Activated naive CD8-positive, alpha-beta T cell treated with anti-CD3 and anti-CD28 coated beads, Interleukin-2, amount 50 U/mL, for 16 hours (primary cell): ENCODE measurements around the gene ZNF384.
"Not testable (repeated sequence)": the region's sequence is repeated elsewhere in the genome, so short reads cannot be mapped to it uniquely, and the experiment has no call there.

Experiments
- DNase-seq: peaks from one replicate; pipeline ENCODE4 v3.0.0-alpha.2; 2020; ENCODE audit warnings: low read depth, low spot score

ZNF384 gene

DNA sequence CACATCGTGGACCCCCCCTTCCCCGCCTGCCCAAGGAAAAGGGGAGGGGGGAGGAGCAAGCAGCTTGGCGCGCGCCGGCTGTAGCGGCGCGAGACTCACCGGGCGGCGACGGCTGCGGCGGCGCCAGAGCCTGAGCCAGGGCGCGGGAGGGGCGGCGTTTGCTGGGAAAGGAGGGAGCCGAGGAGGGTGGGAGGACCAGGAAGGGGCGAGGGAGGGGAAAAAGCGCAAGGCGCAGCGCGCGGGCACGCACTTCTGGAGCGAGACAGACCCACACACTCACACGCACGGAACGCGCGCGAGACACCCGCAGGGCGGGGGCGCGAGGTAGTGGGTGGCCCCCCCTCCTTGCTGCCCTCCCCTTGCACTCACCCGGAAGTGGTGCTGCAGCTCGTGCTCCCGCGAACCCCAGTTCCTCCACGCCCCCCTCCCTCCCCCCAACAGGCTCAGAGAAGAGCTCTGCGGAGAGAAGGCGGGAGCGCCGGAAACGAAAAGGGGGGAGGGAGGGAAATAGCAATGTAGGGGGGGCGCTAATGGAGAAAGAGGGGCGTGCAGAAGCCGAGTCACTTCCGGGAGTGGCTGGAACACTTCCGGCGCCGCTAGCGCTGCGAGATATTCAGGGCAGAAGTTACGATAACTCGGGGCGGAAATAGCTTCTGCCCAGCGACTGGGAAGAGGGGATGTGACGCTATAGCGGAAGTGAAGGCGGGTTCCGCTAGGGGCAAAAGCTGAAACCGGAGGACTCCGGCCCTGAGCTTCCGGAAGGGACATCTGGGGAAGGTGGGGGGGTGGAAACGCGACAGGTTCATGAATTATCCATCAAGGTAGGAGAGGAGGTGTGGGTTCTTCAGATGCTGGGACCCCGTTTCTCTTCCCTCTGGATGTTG lies at the start of gene ZNF384:
Gene ZNF384, minus strand, starts transcription at position 377 of the 884 bp plus-strand sequence. CDS start 9,855 bp downstream, outside the sequence.
- peak; percentile 85 for DNase-seq

DNA sequence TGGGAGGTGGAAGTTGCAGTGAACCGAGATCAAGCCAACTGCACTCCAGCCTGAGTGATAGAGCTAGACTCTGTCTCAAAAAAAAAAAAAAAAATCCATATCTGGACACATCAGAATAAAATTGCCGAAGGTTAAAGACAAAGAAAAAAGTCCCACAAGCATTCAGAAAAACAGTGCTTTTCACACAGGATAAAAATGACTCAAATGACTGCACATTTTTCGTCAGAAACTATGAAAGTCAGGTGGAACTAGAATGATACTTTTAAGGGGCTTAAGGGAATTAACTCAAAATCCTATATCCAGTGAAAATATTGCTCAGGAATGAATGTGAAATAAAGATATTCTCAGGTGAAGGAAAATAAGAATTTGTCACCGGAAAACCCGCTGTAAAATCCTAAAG lies 47.6 kb upstream of the ZNF384 start:
- no peak for DNase-seq

DNA sequence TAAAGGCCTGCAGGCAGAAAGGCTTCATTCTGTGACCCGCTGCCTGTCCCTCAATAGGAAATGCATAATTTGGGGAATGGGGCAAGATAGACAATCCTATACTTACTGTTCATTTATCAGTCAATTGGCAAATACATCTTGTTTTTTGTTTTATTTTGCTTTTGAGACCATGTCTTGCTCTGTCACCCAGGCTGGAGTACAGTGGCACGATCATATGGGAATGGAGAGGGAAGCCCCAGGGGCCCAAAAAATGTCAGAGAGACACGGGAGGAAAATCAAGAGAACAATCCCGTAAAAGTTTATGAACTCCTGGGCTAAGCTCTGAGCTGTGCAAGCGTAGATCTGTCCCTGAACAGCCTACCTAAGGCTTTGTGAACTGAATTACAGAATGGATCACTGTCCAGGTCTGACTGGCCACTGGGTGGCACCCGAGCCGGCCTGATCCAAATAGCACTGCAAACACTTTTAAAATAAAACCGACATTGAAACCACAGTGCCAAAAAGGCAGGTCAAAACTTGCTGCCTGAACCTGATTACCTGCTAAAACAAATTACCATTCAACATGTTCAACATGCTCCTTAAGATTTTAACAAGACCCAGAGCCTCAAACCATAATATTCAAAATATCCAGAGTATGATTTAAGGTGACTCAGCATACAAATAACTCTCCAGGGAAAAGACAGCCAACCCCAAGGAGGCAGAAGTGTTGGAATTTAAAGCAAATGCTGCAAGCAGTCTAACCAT lies 46.4 kb upstream of the ZNF384 start:
- no peak for DNase-seq

- DNase-seq = no peak
Observed at GRCh38 chr12:6734506-6735387, 45.6 kb upstream of the ZNF384 start.

DNA sequence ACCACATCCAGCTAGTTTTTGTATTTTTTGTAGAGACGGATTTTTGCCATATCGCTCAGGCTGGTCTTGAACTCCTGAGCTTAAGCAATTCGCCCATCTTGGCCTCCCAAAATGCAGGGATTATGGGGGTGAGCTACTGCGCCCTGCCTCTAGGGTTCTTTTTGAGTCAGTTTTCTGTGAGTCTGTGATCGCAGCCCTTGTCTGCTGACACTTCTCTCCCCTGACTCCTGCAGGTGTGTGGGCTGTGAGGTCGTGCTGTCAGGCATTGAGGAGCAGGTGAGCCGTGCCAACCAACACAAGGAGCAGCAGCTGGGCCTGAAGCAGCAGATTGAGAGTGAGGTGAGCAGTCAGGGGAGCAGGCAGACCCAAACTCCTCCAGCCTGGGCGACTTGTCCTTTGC lies 41.0 kb upstream of the ZNF384 start:
- DNase-seq = no peak

- DNase-seq = no peak
Observed at GRCh38 chr12:6729186-6729585, 40.0 kb upstream of the ZNF384 start.

DNA sequence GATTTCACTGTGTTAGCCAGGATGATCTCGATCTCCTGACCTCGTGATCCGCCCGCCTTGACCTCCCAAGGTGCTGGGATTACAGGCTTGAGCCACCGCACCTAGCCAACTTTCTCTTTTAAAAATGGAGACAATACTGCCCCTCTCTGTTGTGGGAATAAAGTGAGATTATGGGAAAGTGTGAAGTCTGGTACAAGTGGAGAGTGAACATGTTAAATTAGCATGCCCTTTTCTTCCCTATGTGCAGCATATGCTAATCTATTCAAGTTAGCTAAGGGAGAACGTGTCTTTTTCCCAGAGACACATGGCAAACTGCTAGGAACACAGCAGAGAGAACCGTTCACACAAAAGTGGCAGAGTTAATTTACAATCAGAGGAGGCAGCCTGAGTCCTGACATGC lies 36.2 kb upstream of the ZNF384 start:
- DNase-seq = no peak

DNA sequence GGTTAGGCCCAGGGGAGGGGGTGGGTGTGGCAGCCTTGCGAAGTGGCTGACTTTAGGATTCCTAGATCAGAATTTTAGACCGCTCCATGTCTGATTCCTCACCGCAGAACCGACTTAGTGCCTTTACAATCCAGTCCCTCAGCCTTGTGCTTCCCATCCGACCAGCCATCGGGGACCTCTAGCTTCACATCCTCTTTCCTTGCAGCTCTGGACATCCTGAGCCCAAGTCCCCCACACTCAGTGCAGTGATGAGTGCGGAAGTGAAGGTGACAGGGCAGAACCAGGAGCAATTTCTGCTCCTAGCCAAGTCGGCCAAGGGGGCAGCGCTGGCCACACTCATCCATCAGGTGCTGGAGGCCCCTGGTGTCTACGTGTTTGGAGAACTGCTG lies 35.2 kb upstream of the ZNF384 start:
- no peak for DNase-seq

GRCh38 chr12:6723607-6724408 lies 34.6 kb upstream of the ZNF384 start, which contains the start of gene COPS7A:
Gene COPS7A (plus strand): TSS chr12:6724046. CDS start chr12:6724657, 611 bp downstream.
- DNase-seq = peak; percentile 92

GRCh38 chr12:6722863-6723262 lies 33.7 kb upstream of the ZNF384 start:
- no peak for DNase-seq

DNA sequence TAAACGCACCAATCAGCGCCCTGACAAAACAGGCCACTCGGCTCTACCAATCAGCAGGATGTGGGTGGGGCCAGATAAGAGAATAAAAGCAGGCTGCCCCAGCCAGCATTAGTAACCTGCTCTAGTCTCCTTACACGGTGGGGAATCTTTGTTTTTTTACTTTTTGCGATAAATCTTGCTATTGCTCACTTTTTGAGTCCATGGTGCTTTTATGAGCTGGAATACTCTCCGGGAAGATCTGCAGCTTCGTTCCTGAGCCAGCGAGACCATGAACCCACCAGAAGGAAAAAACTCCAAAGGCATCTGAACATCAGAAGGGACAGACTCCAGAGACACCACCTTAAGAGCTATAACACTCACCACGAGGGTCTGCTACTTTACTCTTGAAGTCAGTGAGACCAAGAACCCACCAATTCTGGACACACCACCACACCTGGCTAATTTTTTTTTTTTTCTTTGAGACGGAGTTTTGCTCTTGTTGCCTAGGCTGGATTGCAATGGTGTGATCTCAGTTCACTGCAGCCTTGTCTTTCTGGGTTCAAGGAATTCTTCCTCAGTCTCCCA lies 27.8 kb upstream of the ZNF384 start:
- no peak for DNase-seq

DNA sequence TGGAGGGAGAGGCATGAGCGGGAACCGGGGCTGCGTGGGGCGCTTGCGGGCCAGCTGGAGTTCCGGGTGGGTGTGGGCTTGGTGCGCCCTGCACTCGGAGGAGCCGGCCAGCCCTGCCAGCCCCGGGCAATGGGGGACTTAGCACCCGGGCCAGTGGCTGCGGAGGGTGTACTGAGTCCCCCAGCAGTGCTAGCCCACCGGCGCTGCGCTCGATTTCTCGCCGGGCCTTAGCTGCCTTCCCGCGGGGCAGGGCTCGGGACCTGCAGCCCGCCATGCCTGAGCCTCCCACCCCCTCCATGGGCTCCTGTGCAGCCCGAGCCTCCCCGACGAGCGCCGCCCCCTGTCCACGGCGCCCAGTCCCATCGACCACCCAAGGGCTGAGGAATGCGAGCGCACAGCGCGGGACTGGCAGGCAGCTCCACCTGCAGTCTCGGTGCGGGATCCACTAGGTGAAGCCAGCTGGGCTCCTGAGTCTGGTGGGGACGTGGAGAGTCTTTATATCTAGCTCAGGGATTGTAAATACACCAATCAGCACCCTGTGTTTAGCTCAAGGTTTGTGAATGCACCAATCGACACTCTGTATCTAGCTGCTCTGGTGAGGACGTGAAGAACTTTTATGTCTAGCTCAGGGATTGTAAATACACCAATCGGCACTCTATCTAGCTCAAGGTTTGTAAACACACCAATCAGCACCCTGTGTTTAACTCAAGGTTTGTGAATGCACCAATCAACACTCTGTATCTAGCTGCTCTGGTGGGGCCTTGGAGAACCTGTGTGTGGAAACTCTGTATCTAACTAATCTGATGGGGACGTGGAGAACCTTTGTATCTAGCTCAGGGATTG lies 27.1 kb upstream of the ZNF384 start:
- DNase-seq = not testable (repeated sequence)

- DNase-seq = no peak
Observed at GRCh38 chr12:6708960-6709394, 19.8 kb upstream of the ZNF384 start.

DNA sequence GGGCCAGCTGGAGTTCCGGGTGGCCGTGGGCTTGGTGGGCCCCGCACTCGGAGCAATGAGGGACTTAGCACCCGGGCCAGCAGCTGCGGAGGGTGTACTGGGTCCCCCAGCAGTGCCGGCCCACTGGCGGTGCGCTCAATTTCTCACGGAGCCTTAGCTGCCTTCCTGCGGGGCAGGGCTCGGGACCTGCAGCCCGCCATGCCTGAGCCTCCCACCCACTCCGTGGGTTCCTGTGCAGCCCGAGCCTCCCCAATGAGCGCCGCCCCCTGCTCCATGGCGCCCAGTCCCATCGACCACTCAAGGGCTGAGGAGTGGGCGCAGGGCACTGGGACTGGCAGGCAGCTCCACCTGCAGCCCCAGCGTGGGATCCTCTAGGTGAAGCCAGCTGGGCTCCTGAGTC lies 19.2 kb upstream of the ZNF384 start:
- not testable (repeated sequence) for DNase-seq

DNA sequence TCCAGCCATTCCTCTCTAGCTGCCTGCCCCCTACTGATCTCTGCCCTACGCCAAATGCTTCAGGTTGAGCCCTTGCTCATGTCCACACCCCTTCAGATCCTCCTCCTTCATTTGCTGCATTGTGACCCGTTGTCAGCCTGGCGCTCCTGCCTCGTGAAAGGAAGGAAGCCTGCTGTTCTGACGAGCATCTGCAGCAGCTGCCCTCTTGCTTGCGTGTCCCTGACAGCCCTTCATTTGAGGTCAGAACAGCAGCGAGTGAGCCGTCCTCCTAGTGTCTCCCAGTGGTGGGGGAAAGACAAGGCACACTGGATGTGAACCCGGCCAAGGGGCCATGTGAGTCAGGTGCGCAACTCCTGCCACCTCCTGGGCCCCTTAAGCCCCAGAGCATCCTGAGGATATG lies 14.5 kb upstream of the ZNF384 start:
- no peak for DNase-seq

DNA sequence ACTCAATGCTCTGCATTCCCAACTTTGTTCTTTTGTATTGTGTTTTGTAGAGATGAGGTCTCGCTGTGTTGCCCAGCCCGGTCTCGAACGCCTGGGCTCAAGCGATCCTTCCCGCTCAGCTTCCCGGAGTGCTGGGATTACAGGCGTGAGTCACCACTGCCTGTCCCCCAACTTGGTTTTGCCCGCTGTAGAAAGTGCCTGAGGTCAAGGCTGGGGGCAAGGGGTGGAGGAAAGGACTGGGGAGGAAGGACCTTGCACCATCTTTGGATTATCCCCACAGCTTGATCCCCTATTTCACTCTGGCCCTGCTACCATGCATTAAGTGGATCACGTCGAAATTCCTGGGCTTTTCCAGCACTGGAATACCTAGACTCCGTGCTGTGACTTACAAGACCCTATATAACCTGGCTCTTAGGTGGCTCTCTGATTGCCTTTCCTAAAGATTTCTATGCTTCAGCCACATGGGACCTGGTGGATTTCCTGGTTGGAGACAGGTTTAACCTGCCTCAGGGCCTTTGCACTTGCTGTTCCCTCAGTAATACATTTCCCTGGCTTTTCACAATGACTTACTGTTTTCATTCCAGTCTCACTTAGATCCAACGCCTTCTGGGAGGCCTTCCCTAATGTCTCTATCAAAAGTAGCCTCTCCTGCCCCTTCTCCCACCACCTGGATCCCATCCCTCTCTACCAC lies 12.0 kb upstream of the ZNF384 start:
- DNase-seq = no peak

DNA sequence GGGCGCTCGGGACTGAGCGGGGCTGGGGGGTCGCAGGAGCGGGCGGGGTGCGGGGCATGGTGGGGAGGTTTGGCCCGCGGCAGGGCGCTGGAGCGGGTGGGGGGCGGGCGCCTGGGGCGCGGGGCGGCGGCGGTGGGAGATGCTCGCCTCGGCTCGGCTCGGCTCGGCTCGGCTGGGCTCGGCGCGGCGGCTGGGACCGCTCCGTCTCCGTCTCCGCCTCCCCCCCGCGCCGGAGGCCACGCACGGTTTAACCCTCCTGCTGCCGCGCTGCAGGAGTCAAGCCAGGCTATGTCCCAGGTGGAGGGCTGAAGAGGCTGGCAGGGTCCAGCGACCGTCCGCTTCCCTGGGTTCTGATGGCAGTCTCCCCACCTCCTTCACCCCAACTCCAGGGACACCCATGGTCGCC lies 11.5 kb upstream of the ZNF384 start, which contains the start of gene PIANP:
Gene PIANP, minus strand, starts transcription at position 170 of the 406 bp plus-strand sequence. CDS start 2,754 bp downstream, outside the sequence.
- no peak for DNase-seq

DNA sequence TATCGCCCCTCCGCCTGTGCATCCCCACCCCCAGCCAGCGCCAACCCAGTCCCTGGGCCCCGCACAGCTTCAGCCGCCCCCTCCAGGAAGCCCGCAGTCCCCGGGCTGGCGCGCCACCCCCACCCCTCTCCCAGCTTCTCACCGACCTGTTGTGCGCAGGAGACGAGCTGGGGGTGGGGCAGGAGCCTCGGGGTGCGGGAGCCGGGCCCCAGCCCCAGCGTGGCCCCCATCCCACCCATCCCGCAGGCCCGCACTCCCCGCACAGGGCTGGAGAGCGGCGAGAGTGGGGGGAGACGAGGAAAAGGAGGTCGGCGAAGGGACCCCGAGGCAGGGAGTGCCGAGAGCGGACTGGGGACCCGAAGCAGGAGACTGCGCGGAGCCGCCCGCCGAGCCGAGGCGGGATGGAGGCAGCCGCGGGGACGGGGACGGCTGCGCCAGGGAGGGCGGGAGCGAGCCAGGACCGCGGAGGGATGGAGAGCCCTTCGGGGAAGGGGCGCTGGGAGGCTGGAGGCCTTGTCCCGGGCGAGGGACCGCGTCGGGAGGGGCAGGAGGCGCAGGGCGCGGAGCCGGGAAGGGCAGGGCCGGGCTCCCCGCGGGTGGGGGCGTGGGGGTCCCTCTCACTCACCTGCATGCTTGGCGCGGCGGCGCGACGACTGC lies 10.9 kb upstream of the ZNF384 start:
- no peak for DNase-seq
